K562 (cell line): ENCODE results near the gene MUC5B. TPM values are rescaled to one million over a fixed set of nuclear protein-coding genes. Genes with fewer than 3 reads are reported as not detected.
"Not testable (repeated sequence)": the region's sequence is repeated elsewhere in the genome, so short reads cannot be mapped to it uniquely, and the experiment has no call there.

Source experiments
- polyA plus RNA-seq, 8 experiments: library from polyadenylated mRNA; depleted of rRNA in 4 of 8; stranded (reverse) in 5 of 8; unstranded in 3 of 8; fragments of >200 nt; fragmentation: Nextera tagmentation in 2 of 8; fragmentation: Illumina TruSeq in 1 of 8; extraction: Ambion mirVana in 2 of 8; extraction: Trizol in 1 of 8; gene quantifications; 2 replicates each; pipeline versions ENCODE4 v1.2.1 to v1.2.3, GENCODE V29; 2011 to 2014; ENCODE audit warnings: inconsistent platforms in 1 of 8, missing spikeins in 1 of 8
- total RNA-seq, 7 experiments: library from RNA; depleted of rRNA in 6 of 7; stranded (reverse); fragments of >200 nt in 6 of 7; fragmentation: Illumina TruSeq in 2 of 7; extraction: Trizol in 2 of 7; gene quantifications; 2 replicates each; pipeline versions ENCODE4 v1.2.1 to v1.2.3, GENCODE V29; 2011 to 2021; ENCODE audit warnings: low replicate concordance in 1 of 7
- TF ChIP-seq, protein P1 (sequence below), 2 experiments: fragments of 450-650 bp; formaldehyde crosslinking in 1 of 2; IDR thresholded peaks; 2 replicates each; pipeline versions ENCODE4 v1.4.0 to v1.6.1; 2014 to 2020; ENCODE audit warnings: mild to moderate bottlenecking in 2 of 2, borderline replicate concordance in 1 of 2, low read depth in 1 of 2
- TF ChIP-seq, protein P2 (sequence below), 3 experiments: IDR thresholded peaks in 2 of 3; conservative IDR thresholded peaks in 1 of 3; 2 replicates each; pipeline ENCODE4 v1.5.1; 2011 to 2012; ENCODE audit warnings: low read length in 3 of 3, mild to moderate bottlenecking in 3 of 3, control low read depth in 2 of 3, improper control_type of control experiment in 1 of 3, inconsistent platforms in 1 of 3, low read depth in 1 of 3, mixed read lengths in 1 of 3, moderate library complexity in 1 of 3; ENCODE audit not compliant: insufficient read depth in 2 of 3
- TF ChIP-seq, protein P3 (sequence below): fragments of 450-650 bp; IDR thresholded peaks from 2 replicates; pipeline ENCODE4 v1.6.1; 2016; ENCODE audit warnings: mild to moderate bottlenecking, moderate library complexity

MUC5B gene
- total and polyA plus RNA-seq, 9 of the 15 experiments (the other 6 are each of a cell fraction or from before 2014, with no cell fraction given): 0.04 to 0.95 TPM; not detected in 7

DNA sequence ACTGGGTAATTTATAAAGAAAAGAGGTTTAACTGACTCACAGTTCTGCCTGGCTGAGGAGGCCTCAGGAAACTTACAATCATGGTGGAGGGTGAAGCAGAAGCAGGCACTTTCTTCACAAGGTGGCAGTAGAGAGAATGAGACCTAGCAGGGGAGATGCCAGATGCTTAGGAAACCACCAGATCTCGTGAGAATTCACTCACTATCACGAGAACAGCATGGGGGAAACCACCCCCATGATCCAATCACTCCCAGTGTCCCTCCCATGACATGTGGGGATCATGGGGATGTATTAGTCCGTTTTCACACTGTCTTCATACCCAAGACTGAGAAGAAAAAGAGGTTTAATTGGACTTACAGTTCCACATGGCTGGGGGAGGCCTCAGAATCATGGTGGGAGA is 41.6 kb downstream of the MUC5B start (continued):
- TF ChIP-seq, protein P1, sequence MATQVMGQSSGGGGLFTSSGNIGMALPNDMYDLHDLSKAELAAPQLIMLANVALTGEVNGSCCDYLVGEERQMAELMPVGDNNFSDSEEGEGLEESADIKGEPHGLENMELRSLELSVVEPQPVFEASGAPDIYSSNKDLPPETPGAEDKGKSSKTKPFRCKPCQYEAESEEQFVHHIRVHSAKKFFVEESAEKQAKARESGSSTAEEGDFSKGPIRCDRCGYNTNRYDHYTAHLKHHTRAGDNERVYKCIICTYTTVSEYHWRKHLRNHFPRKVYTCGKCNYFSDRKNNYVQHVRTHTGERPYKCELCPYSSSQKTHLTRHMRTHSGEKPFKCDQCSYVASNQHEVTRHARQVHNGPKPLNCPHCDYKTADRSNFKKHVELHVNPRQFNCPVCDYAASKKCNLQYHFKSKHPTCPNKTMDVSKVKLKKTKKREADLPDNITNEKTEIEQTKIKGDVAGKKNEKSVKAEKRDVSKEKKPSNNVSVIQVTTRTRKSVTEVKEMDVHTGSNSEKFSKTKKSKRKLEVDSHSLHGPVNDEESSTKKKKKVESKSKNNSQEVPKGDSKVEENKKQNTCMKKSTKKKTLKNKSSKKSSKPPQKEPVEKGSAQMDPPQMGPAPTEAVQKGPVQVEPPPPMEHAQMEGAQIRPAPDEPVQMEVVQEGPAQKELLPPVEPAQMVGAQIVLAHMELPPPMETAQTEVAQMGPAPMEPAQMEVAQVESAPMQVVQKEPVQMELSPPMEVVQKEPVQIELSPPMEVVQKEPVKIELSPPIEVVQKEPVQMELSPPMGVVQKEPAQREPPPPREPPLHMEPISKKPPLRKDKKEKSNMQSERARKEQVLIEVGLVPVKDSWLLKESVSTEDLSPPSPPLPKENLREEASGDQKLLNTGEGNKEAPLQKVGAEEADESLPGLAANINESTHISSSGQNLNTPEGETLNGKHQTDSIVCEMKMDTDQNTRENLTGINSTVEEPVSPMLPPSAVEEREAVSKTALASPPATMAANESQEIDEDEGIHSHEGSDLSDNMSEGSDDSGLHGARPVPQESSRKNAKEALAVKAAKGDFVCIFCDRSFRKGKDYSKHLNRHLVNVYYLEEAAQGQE (IDR thresholded peaks at IDR 0.05; ENCODE audit: borderline replicate concordance): peak; percentile 44; the same call in 1 of the 2 replicates
- TF ChIP-seq, protein P1 (CRISPR knock-in tag; IDR thresholded peaks at IDR 0.05; ENCODE audit: low read depth): not testable (repeated sequence)
- TF ChIP-seq, protein P2, sequence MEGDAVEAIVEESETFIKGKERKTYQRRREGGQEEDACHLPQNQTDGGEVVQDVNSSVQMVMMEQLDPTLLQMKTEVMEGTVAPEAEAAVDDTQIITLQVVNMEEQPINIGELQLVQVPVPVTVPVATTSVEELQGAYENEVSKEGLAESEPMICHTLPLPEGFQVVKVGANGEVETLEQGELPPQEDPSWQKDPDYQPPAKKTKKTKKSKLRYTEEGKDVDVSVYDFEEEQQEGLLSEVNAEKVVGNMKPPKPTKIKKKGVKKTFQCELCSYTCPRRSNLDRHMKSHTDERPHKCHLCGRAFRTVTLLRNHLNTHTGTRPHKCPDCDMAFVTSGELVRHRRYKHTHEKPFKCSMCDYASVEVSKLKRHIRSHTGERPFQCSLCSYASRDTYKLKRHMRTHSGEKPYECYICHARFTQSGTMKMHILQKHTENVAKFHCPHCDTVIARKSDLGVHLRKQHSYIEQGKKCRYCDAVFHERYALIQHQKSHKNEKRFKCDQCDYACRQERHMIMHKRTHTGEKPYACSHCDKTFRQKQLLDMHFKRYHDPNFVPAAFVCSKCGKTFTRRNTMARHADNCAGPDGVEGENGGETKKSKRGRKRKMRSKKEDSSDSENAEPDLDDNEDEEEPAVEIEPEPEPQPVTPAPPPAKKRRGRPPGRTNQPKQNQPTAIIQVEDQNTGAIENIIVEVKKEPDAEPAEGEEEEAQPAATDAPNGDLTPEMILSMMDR (IDR thresholded peaks at IDR 0.05 in 2 of 3, conservative IDR thresholded peaks at IDR 0.05 in 1 of 3; ENCODE audit: insufficient read depth in 2 of 3, low read depth in 1 of 3, low read length in 3 of 3): peak; percentile 34 to 48 (median 40); a peak in 3 of 6 replicates
- TF ChIP-seq, protein P3, sequence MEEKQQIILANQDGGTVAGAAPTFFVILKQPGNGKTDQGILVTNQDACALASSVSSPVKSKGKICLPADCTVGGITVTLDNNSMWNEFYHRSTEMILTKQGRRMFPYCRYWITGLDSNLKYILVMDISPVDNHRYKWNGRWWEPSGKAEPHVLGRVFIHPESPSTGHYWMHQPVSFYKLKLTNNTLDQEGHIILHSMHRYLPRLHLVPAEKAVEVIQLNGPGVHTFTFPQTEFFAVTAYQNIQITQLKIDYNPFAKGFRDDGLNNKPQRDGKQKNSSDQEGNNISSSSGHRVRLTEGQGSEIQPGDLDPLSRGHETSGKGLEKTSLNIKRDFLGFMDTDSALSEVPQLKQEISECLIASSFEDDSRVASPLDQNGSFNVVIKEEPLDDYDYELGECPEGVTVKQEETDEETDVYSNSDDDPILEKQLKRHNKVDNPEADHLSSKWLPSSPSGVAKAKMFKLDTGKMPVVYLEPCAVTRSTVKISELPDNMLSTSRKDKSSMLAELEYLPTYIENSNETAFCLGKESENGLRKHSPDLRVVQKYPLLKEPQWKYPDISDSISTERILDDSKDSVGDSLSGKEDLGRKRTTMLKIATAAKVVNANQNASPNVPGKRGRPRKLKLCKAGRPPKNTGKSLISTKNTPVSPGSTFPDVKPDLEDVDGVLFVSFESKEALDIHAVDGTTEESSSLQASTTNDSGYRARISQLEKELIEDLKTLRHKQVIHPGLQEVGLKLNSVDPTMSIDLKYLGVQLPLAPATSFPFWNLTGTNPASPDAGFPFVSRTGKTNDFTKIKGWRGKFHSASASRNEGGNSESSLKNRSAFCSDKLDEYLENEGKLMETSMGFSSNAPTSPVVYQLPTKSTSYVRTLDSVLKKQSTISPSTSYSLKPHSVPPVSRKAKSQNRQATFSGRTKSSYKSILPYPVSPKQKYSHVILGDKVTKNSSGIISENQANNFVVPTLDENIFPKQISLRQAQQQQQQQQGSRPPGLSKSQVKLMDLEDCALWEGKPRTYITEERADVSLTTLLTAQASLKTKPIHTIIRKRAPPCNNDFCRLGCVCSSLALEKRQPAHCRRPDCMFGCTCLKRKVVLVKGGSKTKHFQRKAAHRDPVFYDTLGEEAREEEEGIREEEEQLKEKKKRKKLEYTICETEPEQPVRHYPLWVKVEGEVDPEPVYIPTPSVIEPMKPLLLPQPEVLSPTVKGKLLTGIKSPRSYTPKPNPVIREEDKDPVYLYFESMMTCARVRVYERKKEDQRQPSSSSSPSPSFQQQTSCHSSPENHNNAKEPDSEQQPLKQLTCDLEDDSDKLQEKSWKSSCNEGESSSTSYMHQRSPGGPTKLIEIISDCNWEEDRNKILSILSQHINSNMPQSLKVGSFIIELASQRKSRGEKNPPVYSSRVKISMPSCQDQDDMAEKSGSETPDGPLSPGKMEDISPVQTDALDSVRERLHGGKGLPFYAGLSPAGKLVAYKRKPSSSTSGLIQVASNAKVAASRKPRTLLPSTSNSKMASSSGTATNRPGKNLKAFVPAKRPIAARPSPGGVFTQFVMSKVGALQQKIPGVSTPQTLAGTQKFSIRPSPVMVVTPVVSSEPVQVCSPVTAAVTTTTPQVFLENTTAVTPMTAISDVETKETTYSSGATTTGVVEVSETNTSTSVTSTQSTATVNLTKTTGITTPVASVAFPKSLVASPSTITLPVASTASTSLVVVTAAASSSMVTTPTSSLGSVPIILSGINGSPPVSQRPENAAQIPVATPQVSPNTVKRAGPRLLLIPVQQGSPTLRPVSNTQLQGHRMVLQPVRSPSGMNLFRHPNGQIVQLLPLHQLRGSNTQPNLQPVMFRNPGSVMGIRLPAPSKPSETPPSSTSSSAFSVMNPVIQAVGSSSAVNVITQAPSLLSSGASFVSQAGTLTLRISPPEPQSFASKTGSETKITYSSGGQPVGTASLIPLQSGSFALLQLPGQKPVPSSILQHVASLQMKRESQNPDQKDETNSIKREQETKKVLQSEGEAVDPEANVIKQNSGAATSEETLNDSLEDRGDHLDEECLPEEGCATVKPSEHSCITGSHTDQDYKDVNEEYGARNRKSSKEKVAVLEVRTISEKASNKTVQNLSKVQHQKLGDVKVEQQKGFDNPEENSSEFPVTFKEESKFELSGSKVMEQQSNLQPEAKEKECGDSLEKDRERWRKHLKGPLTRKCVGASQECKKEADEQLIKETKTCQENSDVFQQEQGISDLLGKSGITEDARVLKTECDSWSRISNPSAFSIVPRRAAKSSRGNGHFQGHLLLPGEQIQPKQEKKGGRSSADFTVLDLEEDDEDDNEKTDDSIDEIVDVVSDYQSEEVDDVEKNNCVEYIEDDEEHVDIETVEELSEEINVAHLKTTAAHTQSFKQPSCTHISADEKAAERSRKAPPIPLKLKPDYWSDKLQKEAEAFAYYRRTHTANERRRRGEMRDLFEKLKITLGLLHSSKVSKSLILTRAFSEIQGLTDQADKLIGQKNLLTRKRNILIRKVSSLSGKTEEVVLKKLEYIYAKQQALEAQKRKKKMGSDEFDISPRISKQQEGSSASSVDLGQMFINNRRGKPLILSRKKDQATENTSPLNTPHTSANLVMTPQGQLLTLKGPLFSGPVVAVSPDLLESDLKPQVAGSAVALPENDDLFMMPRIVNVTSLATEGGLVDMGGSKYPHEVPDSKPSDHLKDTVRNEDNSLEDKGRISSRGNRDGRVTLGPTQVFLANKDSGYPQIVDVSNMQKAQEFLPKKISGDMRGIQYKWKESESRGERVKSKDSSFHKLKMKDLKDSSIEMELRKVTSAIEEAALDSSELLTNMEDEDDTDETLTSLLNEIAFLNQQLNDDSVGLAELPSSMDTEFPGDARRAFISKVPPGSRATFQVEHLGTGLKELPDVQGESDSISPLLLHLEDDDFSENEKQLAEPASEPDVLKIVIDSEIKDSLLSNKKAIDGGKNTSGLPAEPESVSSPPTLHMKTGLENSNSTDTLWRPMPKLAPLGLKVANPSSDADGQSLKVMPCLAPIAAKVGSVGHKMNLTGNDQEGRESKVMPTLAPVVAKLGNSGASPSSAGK: peak; percentile 55; the same call in 1 of the 2 replicates
